IgD-negative memory B cell (primary cell): ENCODE results near the gene DOCK1. TPM values are rescaled to one million over a fixed set of nuclear protein-coding genes. Genes with fewer than 3 reads are reported as not detected.
A peak's percentile ranks its signal among the peaks of the same experiment; 100 is the strongest.

Source experiments
- H3K27ac Mint-ChIP-seq, 3 donors: one replicate each; pipeline ENCODE4 v1.8.0; 2020 to 2022; ENCODE audit warnings: mild to moderate bottlenecking in 3 of 3, mixed read lengths in 3 of 3, moderate library complexity in 1 of 3
- H3K27me3 Mint-ChIP-seq: one replicate; pipeline ENCODE4 v1.8.0; 2021; ENCODE audit warnings: mixed read lengths
- H3K36me3 Mint-ChIP-seq: one replicate; pipeline ENCODE4 v1.8.0; 2020; ENCODE audit warnings: mild to moderate bottlenecking, mixed read lengths
- H3K4me1 Mint-ChIP-seq, 3 donors: one replicate each; pipeline ENCODE4 v1.8.0; 2020 to 2022; ENCODE audit warnings: mixed read lengths in 3 of 3, mild to moderate bottlenecking in 1 of 3
- H3K4me3 Mint-ChIP-seq, 4 donors: one replicate each; pipeline ENCODE4 v1.8.0; 2020 to 2022; ENCODE audit warnings: mild to moderate bottlenecking in 4 of 4, mixed read lengths in 4 of 4, moderate library complexity in 3 of 4
- H3K9me3 Mint-ChIP-seq, 3 donors: one replicate each; pipeline ENCODE4 v1.8.0; 2020 to 2021; ENCODE audit warnings: mixed read lengths in 3 of 3, mild to moderate bottlenecking in 1 of 3
- polyA plus RNA-seq: library from polyadenylated mRNA; unstranded; fragments of 300-500 nt; fragmentation: Illumina TruSeq; gene quantifications from one replicate; pipeline ENCODE4 v1.2.3, GENCODE V29; 2021

DOCK1 gene
- polyA plus RNA-seq, 1 donor from 2014 or later, result not detected

DNA sequence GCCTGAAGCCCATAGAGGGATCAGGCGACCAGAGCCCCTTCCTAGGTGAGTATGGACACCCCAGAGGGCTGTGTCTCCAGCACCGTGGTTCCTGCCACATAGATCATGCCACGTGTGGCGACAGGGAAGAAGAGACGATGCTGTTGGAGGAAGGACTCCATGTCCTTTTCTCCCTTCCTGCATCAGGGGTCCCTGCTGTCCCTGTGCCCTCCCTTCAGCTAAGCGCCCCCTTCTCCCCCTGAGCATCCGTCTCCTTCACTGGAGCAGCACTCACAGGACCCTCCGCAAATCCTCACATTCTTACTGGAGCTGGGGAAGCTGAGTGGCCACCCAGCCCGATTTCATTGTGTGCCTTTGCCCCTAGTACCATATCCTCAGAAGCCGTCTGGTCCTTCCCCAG is 558.3 kb downstream of the DOCK1 start:
- Mint-ChIP-seq H3K9me3 (peaks cover 0 to 8% (median 2%) of the 10 kb centered on the region in 3 donors), H3K36me3 (no peaks in the 10 kb centered on the region), H3K27ac (no peak overlapping the region), H3K4me3 (peak overlapping the region in 1 of 4 donors; percentile 24), H3K4me1 (peaks cover 0 to 1% (median 0%) of the 10 kb centered on the region in 3 donors), H3K27me3 (no peaks in the 10 kb centered on the region)

DNA sequence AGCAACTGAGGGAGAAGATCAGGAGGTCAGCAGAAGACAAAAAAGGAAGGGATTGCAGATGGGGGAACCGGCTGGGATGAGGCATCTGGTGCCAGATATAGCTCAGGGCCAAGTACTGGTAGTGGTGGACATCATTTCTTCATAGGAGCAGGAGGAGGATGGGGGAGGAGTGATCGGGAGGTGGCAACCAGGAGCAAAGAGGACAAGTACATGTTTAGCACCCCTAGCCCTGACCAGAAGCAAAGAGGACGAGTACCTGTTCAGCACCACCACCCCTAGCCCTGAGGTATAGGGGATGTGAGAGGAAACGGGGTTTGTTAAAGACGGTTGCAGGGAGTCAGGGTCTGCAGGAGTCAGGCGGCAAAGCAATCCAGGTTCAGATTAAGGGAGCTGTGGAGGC is 559.3 kb downstream of the DOCK1 start:
- Mint-ChIP-seq H3K9me3 (peaks cover 0 to 7% (median 5%) of the 10 kb centered on the region in 3 donors), H3K27ac (no peak overlapping the region), H3K4me3 (no peak overlapping the region), H3K4me1 (peaks cover 0 to 1% (median 0%) of the 10 kb centered on the region in 3 donors), H3K36me3 (peaks cover 2% of the 10 kb centered on the region), H3K27me3 (no peaks in the 10 kb centered on the region)

DNA sequence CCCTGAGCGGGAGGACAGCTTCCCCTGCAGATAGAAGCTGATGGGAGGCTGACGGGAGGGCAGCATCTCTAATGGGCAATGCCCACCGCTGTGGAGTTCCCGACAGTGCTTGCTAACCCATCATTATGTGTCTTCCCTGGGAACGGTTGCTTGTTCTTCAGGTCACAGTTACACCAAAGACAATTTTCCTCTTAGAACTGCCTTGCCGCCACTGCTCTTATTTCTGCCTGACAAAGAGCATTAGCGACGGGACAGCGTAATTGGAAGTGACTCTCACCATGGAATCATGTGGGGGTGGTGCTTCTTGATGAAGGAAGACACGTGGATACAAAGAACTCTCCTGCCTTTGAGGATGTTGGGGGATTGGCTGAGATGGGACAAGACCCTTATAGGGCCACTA is 562.6 kb downstream of the DOCK1 start:
- Mint-ChIP-seq H3K27ac (no peak overlapping the region), H3K36me3 (peaks cover 2% of the 10 kb centered on the region), H3K4me1 (peaks cover 0 to 1% (median 0%) of the 10 kb centered on the region in 3 donors), H3K4me3 (no peak overlapping the region), H3K9me3 (peaks cover 0 to 7% (median 5%) of the 10 kb centered on the region in 3 donors), H3K27me3 (peaks cover 1% of the 10 kb centered on the region)

DNA sequence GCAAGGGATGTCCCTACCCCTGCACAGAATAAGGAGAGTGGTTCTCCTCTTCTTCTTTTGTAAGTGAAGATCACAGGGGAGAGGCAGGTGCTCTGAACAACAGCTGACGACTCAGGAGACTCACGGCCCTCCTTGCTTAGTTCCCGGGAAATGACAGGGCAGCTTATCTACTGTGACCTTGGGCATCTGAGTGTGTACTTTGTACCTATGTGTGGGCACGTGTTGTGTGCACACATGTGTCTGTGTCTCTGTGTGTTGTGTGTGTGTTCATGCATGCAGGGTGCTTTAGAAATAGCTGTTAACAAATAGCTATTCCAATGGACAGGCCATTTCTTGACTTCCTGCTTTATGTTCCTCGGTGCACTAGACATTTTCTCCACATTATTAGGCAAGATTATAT is 563.4 kb downstream of the DOCK1 start:
- H3K9me3 Mint-ChIP-seq, result peaks cover 0 to 7% (median 5%) of the 10 kb centered on the region in 3 donors
- no peak overlapping the region for H3K27ac Mint-ChIP-seq
- H3K27me3 Mint-ChIP-seq, result peaks cover 1% of the 10 kb centered on the region
- peaks cover 2% of the 10 kb centered on the region for H3K36me3 Mint-ChIP-seq
- no peak overlapping the region for H3K4me3 Mint-ChIP-seq
- H3K4me1 Mint-ChIP-seq, result peaks cover 0 to 1% (median 0%) of the 10 kb centered on the region in 3 donors

DNA sequence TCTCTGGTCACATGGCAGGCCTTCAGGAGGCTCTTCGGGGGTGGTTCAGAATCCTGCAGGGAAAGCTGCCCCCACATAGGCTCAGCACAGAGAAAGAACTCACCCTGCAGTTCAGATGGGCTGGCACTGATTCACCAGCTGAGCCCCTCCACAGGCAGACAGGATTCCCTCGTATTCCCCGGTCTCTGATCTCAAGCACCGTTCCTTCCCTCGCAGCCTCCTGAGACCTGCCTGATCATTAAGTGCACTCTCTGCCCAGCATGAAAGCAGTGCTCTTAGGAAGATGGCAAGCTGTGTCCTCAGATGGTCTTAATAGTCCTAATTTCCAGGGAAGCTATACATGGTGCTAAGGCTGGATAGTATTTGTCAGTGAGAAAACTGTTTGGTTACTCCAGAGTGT is 565.7 kb downstream of the DOCK1 start:
- Mint-ChIP-seq H3K9me3 (peaks cover 0 to 7% (median 5%) of the 10 kb centered on the region in 3 donors), H3K36me3 (peaks cover 2% of the 10 kb centered on the region), H3K4me3 (no peak overlapping the region), H3K27ac (no peak overlapping the region), H3K4me1 (no peaks in the 10 kb centered on the region), H3K27me3 (peaks cover 1% of the 10 kb centered on the region)

DNA sequence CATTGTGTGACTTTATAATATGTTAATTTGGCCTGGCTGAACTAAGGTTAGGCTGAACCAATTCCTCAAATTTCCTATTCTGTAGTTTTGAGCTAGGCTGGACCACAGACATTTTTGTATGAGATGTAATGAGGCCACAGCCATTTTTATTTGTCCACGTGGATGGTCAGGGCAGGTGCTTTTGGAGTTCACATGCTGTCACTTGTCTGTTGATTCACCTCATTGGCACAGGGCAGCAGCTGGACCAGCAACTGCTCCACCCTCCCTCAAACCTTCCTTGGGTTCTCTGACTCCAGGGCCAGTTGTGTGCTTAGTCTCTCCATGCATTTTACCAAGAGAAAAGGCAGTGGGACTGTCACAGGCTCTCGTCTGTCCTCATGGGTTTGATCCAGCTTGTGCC is 567.7 kb downstream of the DOCK1 start:
- Mint-ChIP-seq H3K36me3 (peaks cover 2% of the 10 kb centered on the region), H3K9me3 (peaks cover 0 to 8% (median 3%) of the 10 kb centered on the region in 3 donors), H3K27me3 (peaks cover 1% of the 10 kb centered on the region), H3K27ac (no peak overlapping the region), H3K4me1 (no peaks in the 10 kb centered on the region), H3K4me3 (no peak overlapping the region)

DNA sequence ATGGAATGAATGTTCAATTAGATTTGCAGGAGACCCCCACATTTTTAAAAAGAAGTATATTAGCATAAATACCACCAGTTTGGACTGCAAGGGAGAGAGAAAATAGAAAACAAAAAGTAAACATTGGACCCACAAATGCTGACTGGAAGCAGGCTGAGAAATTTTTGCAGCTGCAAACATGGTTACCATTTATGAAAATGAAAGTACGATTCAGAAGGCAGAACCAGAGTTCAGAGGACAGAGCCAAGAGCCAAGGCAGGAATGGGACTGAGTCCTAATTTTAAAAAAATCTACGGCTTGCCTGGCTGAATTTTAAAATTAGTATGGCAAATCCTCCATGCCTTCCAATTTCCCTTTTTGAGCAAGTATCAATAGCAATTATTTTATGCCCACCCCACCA is 569.3 kb downstream of the DOCK1 start:
- Mint-ChIP-seq H3K27ac (no peak overlapping the region), H3K36me3 (no peaks in the 10 kb centered on the region), H3K4me1 (no peaks in the 10 kb centered on the region), H3K27me3 (peaks cover 1% of the 10 kb centered on the region), H3K4me3 (no peak overlapping the region), H3K9me3 (peaks cover 0 to 7% (median 3%) of the 10 kb centered on the region in 3 donors)

DNA sequence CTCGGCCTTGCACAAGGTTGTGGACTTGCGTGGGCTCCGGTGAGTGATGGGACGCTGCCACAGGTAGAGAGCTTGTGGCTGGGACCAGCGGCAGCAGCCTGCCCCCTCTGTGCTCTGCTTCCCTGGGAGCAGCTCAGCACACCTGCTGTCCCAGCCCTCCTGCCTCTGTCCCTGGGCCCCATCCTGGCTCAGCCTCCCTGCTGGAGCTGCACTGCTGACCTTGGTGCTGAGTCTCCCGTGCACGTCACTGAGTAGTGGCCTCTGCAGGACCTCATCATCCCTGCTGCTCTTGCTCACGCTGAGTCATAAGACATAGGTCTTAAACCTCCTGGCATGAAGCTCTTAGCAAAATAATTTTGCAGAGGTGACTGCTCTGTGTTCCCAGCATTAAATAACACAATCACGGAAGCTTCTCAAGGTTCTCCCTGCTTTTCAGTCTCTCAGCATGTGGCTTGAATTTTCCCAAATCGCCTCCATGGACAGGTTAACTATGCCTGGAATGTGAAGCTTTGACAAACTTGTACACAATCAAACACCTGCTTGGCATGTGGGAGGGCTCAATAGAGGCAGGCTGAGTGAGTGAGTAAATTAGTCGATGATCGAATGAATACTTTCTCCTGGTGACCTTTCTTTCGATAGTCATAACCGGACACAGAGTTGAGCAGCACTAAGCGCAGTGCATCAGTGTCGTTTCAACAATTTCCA is 580.1 kb downstream of the DOCK1 start:
- Mint-ChIP-seq H3K9me3 (peaks cover 0 to 15% (median 2%) of the 10 kb centered on the region in 3 donors), H3K27ac (no peak overlapping the region), H3K36me3 (peaks cover 1% of the 10 kb centered on the region), H3K27me3 (no peaks in the 10 kb centered on the region), H3K4me1 (no peaks in the 10 kb centered on the region), H3K4me3 (no peak overlapping the region)

DNA sequence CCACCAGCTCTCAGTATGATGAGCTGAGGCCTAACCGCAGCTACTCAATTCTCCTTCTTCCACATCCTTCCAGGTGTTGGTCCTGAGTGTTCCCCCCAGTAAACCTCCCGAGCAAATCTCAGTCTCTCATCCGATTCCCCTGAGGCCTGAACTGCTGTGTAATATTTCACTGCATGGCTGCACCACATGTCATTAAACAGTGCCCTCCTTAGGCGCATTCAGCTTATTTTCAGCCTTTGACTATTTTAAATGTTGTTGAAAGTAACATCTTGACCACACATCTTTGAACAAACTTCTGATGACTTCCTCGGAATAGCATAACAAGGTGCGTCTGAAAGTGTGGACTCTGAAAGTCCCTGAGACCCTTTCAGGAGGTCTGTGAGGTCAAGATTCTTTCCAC is 581.1 kb downstream of the DOCK1 start:
- Mint-ChIP-seq H3K4me1 (no peaks in the 10 kb centered on the region), H3K4me3 (no peak overlapping the region), H3K36me3 (peaks cover 1% of the 10 kb centered on the region), H3K27me3 (no peaks in the 10 kb centered on the region), H3K27ac (no peak overlapping the region), H3K9me3 (peaks cover 0 to 15% (median 2%) of the 10 kb centered on the region in 3 donors)

DNA sequence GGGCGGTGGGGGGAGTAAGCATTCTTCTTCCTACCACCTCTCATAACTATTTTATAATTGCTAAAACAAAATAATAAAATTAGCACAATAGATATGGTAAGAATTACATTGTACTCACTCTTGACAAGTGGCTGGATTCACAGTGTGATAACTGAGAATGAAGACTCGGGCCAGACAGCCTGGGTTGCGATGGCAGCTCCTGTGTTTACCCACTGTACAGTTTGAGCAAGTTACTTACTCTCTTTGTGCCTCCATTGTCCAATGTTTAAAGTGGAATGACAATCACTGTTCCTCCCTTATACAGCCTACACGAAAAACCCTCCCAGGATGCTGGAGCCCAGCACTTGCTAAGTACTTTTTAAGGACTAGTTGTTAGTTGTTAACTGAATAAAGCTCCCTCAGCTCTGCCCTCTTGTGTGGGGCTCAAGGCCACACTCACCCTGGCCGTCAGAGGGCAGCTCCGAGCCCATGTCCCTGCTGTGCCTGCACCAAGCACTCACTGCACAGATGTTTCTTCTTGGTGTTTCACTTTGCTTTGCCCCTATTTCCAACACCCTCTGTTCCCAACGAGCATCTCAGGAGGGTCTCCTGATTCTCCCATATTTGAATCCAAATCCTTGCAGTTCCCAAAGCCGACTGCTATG is 587.5 kb downstream of the DOCK1 start:
- H3K27ac Mint-ChIP-seq, result no peak overlapping the region
- peaks cover 0 to 3% (median 0%) of the 10 kb centered on the region in 3 donors for H3K9me3 Mint-ChIP-seq

DNA sequence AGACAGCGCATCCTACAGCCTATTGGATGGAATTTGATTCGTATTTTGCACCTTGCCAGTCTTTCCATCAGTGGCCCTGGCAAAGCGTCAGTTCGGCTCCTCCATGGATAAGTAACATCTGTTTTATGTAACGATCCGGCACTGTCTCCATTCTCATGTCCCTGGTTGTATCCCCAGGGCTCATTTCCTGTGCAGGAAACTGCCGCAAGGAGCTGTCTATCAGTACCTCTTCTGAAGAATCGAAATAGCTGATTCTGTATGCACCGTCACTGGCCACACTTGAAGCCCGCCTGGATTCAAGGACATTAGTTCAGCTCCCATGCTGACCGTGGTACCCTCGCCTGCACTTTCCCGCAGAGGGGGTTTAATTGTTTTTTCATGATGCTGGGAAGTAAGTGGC is 590.8 kb downstream of the DOCK1 start:
- H3K36me3 Mint-ChIP-seq, result peaks cover 1% of the 10 kb centered on the region
- peaks cover 0 to 5% (median 2%) of the 10 kb centered on the region in 3 donors for H3K9me3 Mint-ChIP-seq
- H3K27ac Mint-ChIP-seq, result no peak overlapping the region
- no peak overlapping the region for H3K4me3 Mint-ChIP-seq
- H3K27me3 Mint-ChIP-seq, result peaks cover 1% of the 10 kb centered on the region
- no peaks in the 10 kb centered on the region for H3K4me1 Mint-ChIP-seq

More for the DNA sequence above, 587.5 kb downstream of the DOCK1 start:
- Mint-ChIP-seq H3K27me3 (peaks cover 1% of the 10 kb centered on the region), H3K36me3 (no peaks in the 10 kb centered on the region), H3K4me3 (no peak overlapping the region), H3K4me1 (no peaks in the 10 kb centered on the region)

DNA sequence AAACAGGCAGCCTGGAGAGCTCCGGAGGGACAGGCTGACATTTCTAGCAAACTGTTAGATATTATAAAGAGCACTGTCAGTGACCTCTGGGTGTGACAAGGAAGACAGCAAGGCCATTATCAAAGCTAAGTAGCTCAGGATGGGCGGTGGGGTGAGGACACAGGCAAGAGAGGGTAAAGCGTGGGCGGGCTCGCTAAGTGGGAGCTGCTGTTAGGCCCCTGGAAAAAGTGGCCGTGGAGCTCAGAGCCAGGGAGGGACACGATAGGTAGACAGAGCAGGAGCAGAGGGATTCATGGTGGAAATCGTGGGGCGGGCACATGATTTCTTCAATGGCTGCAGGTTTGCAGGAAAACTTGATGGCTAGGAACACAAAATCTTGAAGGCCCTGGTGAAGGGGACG is 592.5 kb downstream of the DOCK1 start:
- Mint-ChIP-seq H3K4me3 (no peak overlapping the region), H3K27me3 (peaks cover 1% of the 10 kb centered on the region), H3K36me3 (peaks cover 3% of the 10 kb centered on the region), H3K27ac (no peak overlapping the region), H3K4me1 (no peaks in the 10 kb centered on the region), H3K9me3 (peaks cover 0 to 7% (median 2%) of the 10 kb centered on the region in 3 donors)

DNA sequence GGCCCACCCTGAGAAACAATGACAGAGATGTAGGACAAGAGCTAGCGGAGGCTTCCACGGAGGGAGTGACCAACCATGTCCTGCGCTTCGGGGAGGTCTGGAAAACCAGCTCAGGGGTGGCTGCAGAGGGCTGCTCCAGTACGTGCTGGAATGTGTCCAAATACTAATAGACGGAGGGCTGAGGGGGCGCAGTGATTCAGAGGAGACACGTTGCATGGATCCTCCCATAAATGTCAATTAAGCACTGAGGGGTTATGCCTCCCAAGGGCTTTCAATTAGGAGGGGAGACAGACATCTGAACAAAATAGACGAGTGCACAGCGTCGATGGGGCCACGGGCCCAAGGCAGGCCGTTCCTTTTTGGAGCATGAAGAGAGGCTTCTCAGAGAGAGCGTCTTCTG is 592.9 kb downstream of the DOCK1 start:
- Mint-ChIP-seq H3K36me3 (peaks cover 3% of the 10 kb centered on the region), H3K9me3 (peaks cover 0 to 7% (median 2%) of the 10 kb centered on the region in 3 donors), H3K4me1 (no peaks in the 10 kb centered on the region), H3K27ac (no peak overlapping the region), H3K4me3 (no peak overlapping the region), H3K27me3 (peaks cover 1% of the 10 kb centered on the region)

DNA sequence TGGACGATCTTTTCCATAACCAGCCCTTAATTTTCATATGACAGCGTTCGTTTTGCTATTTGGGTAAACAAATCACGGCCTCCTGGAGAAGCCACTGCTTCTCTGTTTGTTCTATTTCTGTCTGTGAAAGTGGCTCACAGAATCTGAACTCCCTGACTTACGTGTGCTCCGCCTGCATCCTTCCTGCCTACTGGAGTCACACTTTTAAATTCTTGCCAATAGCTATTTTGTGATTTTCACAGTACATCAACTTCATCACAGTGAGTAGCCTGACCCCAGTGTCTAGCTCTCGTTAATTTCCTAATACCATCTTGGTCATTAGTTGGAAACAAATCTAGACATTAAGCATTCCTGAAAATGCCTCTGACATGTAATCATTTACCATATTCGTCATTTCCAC is 594.9 kb downstream of the DOCK1 start:
- Mint-ChIP-seq H3K4me1 (no peaks in the 10 kb centered on the region), H3K27me3 (no peaks in the 10 kb centered on the region), H3K4me3 (no peak overlapping the region), H3K27ac (no peak overlapping the region), H3K9me3 (peaks cover 0 to 7% (median 2%) of the 10 kb centered on the region in 3 donors), H3K36me3 (peaks cover 3% of the 10 kb centered on the region)
